GM21529 (cell line): ENCODE data around the gene HSD11B2.

Source experiments
- ATAC-seq: cut with Tn5 transposase; IDR thresholded peaks from one replicate; pipeline ENCODE4 v1.9.1; 2021; ENCODE audit not compliant: unreplicated experiment

Gene HSD11B2

DNA sequence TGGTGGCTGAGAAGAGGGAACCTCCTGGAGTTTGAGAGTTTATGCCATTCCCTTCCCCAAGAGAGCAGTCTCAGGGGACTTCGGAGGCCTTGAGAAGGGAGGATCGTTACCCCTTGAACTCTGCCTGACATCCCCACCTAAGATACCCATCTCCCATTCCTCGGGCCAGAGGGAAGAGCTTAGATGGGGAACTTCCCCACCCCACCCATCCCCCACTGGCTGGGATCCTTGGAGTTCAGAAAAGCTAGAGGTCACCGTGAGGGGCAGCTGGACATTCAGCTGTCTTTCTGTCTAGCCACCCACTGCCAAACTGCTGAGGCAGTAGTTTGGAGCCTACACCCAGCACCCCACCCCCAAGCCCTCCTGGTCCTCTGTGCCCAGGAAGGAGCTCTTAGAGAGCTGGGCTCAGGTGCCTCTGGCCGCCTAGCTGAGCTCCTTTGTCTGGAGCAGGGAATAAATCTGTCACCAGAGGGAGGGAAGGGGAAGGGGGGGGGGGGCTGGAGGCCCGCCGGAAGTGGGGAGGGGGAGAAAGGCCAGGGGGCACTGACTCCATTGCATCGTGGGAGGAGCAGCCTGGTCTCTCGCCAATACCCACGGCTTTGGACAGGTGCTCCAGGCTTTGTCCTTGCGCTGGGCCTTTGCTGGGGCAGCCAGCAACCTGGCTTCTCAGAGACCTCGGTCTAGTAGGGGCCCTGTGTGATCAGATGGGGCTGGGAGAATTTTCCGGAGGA lies 1.0 kb downstream of the HSD11B2 start:
- ATAC-seq: no peak

DNA sequence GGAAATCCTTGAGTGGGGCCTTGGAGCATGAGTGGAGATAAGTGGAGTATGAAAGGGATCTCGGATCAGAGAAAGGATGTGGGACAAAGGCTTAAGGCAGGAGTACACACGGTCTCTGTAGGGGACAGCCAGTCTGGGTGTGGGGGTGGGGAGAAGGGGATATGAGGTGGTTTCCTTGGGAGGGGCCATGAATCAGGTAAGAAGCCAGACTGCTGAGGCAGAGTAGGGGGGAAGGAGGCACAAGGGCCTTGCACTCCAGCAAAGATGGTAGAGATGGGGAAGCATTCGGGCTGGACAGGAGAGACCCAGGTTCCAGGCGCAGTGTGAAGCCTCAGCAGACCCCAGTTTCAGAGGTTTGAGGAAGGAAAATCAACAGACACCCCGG lies 1.6 kb downstream of the HSD11B2 start:
- no peak for ATAC-seq

DNA sequence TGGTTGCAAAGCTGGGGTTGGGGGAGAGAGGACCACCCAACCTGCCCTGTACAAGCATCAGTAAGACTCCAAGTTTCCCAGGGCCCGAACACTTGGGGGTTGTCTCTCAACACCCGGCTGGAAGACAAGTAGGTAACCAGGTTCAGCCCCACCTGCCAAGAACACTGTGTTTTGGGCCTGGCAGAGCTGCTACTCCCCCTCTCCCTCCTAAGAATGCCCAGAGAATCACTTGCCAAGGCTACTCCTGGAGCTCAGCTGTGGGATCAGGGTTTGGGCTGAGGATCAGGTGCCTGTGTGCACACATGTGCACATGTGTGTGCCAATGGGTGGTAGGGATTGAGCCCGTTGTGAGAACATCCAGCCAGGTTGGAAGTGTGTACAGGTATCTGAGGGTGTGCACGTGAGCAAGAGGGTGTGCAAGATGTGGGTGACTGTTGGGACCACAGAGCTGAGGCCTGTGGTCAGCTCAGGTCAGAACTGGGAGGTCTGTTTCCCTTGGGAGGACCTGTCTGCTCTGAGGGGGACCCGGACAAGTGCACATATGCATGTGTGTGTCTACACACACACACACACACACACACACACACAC lies 2.3 kb downstream of the HSD11B2 start:
- no peak for ATAC-seq

DNA sequence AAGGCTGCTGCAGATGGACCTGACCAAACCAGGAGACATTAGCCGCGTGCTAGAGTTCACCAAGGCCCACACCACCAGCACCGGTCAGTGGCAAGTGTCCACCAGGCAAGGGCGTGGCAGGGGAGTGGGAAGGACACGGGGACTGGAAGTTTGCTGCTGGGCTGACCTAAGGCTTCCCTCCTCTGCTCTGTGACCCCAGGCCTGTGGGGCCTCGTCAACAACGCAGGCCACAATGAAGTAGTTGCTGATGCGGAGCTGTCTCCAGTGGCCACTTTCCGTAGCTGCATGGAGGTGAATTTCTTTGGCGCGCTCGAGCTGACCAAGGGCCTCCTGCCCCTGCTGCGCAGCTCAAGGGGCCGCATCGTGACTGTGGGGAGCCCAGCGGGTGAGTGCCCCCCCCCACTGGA lies 4.8 kb downstream of the HSD11B2 start:
- no peak for ATAC-seq

DNA sequence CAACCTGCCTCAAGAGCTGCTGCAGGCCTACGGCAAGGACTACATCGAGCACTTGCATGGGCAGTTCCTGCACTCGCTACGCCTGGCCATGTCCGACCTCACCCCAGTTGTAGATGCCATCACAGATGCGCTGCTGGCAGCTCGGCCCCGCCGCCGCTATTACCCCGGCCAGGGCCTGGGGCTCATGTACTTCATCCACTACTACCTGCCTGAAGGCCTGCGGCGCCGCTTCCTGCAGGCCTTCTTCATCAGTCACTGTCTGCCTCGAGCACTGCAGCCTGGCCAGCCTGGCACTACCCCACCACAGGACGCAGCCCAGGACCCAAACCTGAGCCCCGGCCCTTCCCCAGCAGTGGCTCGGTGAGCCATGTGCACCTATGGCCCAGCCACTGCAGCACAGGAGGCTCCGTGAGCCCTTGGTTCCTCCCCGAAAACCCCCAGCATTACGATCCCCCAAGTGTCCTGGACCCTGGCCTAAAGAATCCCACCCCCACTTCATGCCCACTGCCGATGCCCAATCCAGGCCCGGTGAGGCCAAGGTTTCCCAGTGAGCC lies 5.8 kb downstream of the HSD11B2 start:
- no peak for ATAC-seq

DNA sequence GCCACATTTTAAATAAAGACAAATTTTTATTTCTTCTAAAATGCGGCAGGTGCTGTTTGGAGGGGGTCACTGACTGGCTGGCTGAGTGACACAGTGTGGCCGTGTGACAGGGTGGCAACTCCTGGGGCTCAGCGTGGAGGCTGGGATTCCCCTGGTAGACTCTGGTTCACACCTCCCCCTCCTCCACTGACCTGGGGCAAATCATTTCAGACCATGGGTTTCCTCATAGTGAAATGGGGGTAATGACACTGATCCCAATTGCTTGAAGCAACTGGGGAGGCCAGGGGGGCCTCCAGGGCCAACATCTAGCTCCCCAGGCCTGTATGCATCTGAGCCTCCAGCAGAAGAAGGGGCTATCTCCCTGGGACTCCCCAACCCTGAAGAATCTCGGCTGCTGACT lies 6.6 kb downstream of the HSD11B2 start:
- ATAC-seq: no peak

DNA sequence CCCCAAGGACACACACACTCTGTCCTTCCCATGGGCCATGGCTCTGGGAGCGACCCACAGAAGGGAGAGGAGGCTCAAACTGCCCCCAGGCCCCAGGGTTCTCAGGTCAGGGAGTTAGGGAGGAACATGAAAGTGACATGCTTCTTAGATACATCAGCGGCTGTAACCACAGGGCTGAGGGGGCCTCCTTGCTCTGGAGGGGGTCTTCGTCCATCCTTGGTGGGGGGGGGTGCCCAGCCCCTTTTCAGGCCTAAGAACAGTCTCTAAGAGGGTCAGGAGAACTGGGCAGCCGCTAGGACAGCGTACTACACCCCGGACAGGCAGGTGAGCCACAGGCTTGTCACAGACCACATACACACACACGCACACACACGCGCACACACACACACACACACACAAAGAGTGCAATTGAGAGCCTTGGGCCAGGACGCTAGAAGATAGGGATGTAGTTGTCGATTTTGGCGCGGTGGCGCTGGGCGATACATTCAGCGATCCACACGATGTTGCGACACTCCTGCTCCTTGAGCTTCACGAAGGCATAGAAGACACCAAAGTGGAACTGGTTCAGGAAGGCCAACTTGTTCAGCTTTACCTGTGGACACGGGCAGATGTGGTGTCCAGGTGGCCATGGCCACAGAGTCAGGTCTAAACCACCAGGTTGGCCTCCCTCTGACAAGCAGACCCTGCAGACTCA lies 7.3 kb downstream of the HSD11B2 start:
- ATAC-seq: no peak

DNA sequence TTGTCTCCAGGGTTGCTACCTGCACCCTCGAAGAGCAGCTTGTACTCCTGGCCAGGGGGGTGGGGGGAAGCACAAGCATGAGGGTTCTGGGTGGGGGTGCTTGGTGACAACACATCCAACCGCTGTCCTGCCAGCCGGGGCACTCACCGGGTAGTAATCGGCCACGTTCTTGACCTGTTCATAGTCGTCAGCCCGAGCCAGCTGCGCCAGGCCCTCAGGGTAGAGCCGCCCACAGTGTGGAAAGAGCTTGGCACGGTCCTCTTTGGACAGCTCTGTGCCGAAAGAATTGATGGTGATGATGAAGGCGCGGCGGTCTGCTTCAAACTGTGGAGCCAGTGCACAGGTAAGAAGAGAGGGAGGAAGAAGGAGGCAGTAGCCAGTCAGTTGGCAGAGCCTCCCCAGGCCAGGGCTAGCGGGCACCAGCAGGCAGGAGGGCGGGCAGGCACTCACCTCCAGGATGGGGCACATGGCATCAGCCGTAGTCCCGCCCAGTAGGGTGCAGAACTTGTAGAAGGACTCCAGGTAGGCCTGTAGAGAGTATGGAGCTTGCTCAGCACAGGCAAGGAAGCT lies 8.0 kb downstream of the HSD11B2 start:
- ATAC-seq: no peak

DNA sequence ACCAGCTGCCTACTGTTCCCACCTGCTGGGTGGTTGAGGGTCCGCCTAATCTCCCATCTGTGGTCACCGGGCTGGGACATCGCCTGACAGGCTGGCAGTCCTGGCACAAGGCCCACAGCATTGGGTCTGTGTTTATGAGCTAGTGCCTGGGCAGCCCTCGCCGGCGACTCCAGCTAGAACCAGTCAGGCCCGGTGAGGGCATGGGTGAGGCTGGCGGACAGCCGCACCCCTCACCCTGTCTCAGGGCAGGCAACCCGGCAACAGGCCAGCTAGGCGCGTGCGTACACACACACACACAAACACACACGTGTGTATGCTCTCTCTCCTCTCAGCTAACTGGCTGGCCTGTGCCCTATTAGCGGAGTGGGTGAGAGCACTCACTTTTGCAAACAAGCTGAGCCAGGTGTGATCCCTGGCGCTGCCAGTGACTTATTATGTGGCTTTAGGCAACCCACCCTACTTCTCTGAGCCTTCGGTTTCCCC lies 10.4 kb downstream of the HSD11B2 start:
- ATAC-seq: no peak

DNA sequence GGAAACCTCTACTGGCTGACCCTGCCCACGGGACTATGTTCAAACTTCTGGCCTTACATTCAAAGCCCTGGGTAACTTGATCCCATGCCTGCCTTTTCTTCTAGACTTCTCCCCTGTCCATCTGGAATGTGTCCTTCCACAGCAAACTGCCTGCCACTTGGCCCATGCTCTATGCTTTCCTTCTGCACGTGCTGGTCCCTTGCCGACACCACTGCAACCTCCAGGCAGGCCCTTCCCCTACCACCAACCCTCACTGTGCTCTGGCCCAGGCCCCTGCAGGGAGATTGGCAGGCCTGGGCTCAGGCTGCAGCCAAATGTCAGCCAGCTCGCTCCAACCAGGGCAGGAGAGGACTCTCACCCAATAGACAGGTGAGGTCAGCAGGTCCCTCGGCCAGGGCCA lies 11.0 kb downstream of the HSD11B2 start:
- no peak for ATAC-seq

DNA sequence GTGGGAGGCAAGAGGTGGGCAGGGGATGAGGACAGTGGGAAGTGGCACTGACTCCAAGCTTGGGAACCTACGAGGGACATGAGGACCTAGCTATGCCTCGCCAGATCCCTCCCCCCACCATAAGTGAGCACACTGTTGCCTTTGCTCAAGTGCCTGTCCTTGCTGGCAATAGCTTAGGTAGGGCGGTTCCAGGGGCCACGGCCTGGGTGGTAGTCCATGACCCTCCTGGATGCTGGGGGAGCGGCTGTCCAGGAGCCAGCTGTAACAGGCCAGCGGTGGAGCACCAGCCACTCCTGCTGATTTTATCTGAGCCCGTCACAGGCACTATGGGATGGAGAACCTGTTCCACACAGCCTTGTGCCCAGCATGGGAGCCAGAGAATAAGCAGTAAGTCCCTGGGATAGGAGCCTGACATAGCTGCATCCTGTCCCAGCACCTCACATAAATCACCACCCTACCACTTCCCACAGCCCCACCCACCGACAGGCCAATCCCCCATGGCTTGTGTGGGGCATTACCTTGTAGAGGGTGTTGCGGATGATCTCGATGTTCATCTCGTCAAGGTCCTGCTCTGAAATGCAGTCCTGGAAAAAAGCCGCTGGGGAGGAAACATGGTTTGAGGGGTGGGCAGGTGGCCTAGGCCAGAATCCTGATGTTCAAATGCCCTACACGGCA lies 11.8 kb downstream of the HSD11B2 start:
- no peak for ATAC-seq

DNA sequence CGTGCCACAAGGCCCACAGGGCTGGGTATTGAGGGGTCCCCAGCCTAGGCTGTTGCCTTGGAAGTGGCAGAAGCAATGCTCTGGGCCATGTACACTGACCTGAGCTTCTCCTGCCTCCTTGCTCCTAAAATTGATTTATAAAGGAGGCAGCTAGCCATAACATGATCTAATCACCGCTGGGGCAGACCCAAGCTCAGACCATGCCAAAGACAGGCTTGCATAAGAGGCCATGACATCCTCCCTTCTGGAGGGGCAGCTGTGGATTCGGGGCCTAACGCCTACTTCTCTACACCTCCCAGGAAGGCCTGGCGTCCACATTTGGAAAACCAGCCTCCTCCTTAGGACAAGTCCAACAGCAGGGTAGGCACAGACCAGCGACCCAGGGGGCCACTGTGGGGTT lies 12.3 kb downstream of the HSD11B2 start:
- no peak for ATAC-seq

DNA sequence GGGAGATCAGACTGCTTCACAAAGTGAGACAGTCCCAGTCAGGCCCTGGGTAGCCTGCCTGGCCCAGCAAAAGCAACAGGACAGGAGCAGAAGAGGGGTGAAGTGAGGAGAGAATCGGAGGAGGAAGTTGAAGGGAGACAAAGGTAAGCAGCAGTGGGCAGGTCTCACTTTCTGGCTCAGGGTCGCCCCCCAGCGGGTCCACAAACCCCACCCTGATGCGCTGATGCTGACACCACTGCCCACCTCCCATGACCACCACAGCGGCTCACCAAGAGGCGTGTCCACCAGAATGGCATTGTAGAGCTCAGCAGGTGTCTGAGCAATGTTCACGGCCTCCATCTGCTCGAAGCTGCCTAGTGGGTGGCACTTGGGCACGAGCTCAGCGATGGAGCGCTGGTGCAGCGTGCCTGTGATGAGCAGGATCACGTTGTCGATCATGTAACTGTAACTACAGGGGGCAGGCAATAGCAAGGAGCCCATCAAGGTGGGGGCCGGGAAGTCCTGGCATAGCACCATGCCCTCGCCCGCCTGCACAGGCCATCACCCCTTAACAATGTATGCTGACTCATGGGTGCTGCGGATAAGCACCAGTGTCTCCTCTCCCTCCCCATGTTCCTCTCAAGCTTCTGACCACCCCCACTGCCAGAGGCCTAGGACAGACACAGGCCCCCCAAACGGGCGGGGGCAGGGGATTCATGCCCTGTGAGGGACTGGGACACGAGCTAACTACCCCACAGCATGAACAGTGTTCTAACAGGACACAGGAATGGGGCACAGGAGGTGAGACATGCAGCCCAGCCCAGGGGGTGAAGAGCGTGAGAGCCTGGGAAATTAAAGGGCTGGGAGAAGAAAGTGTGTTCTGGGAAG lies 13.6 kb downstream of the HSD11B2 start:
- ATAC-seq: no peak

DNA sequence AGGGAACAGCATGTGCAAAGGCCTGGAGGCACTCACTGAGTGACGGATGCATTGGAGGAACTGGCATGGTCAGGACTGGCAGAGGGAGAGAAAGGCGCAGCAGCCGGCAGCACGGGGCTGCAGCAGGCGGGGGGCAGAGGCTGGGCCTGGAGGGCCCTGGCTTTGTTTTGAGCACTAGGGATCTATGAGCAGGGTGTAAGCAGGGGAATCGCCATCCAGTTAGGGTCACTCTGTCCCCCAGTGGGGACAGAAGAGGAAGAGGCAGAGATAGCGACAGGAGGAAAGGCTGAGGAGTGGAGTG lies 14.2 kb downstream of the HSD11B2 start:
- no peak for ATAC-seq

DNA sequence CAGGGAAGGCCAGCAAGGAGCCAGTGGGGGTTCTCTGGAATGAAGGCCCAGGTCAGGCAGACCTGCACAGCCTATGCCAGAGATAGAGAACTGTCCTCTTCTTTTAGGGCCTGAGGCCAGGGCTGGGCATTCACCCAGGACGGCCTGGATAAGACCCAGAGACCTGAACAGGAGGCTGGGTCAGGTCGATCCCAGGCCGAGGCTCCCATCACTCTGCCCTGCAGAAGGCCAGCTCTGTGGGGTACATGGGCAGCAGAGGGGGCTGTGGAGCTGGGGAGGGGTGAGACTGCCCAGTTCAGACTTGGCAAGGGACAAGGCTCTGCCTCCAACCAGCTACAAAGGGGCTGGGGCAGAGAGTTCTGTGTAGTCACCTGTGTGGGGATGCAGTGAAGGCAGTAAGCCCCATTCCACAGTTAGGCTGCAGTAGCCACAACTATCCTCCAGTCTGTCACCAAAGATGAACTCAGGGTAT lies 14.6 kb downstream of the HSD11B2 start:
- ATAC-seq: no peak

DNA sequence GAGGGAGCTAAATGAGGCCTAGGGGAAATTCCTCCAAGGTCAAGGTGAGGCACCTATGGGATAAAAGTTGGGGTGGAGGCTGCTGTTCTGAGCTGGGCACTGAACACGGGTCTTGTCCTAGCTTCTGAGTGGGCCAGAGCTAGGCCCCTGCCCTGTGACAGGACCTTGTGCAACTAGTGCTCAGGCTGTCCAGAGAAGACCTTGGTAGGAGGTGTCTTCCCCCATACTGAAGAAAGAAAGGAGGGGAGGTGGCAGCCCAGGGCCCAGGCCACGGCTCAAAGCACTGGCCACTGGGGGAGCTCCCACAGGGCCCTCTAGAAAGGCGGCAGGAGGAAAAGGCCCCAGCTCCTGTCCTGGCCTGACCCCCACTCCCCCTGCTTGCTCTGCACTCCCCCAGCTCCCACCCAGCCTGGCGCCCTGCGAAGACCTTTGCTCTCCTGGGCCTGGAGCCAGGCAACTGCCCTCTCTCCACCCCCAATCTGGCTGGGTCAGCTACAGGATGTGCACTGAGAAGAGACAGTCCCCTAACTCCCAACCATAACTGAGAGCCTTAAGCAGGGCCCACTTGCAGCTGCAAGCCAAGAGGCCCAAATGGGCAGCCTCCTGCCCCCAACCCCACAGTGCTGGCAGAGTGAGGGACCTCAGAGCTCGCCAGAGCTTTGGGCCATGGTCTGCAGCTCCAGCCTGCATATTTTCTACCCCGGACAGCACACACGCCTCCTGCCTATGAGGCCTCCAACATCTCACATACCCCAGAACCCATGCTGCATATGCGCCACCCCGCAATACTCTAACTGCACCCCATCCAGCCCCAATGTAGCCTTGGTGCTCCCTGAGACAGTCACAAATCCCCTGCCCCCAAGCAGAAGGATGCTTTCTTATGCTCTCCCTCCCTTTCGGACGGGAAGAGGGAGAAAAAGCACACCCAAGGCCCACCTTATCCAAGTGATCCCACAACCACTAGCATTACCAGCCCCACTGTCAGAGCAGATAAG lies 15.3 kb downstream of the HSD11B2 start:
- ATAC-seq: no peak

DNA sequence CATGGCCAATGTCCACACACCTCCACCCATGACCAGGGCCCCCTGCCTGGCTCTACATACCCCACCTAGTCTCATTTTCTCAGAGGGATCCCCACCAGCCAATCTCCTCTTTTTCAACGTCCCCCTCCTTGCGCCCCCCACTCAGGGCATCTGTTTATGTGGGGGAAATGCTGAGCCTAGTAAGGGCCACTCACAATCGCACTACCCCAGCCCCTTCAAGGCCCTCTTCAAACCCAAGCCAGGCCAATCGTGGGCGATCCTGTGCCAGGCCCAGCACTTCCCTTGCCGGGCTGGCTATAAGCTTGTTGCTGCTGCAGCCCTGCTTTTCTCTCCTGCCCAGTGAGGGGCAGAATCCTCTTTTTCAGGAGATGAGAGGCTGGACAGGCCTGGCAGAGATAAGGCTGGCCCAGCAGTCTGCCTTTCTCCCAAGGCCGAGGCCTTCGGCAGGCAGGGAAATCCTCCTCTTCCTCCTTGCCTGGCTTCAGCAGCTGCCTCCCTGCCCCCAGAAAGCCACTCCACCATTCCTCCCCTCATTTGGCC lies 16.1 kb downstream of the HSD11B2 start:
- ATAC-seq: no peak

DNA sequence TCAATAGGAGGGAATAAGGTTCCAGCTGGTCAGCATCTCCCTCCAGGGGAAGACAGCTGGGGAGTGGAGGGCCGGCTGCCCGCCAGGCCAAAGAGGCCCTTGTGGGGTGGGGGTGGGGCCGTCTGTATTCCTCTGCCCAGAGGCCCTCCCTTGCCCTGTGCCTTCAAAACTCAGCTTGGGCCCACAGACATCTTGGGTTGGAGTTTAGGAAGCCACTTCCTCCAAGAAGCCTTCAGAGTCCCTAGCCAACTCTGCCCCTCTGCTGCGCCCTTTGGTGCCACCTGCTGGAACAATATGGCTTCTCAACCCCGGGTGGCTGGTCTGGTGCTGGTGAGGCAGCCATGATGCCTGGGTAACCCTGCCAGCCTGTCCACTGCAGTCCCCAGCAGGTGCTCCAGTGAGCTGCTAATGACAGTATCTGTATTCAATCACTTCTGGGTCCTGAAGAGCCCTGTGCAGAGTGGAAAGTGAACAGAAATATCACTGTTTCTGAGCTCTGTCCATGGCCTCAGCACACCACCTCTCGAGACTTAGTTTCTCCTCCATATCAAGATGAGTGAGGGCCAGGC lies 16.7 kb downstream of the HSD11B2 start:
- ATAC-seq: no peak
